Retinal pigment epithelial cell (primary cell): ENCODE data around the gene SSC5D.

Experiments
- DNase-seq: peaks from one replicate; pipeline ENCODE4 v3.0.0-alpha.2; 2010; ENCODE audit warnings: low read depth
- H3K4me3 ChIP-seq: 2 replicates; pipeline ENCODE4 v1.5.1; 2011; ENCODE audit warnings: mild to moderate bottlenecking, low read length, control low read depth, moderate library complexity
- TF ChIP-seq, protein P1 (sequence below): conservative IDR thresholded peaks from 2 replicates; pipeline ENCODE4 v1.5.1; 2011; ENCODE audit warnings: low read depth, low read length, control low read depth, inconsistent platforms

The SSC5D gene

GRCh38 chr19:55520691-55521292, 32.6 kb downstream of the SSC5D start:
- TF ChIP-seq, protein P1, sequence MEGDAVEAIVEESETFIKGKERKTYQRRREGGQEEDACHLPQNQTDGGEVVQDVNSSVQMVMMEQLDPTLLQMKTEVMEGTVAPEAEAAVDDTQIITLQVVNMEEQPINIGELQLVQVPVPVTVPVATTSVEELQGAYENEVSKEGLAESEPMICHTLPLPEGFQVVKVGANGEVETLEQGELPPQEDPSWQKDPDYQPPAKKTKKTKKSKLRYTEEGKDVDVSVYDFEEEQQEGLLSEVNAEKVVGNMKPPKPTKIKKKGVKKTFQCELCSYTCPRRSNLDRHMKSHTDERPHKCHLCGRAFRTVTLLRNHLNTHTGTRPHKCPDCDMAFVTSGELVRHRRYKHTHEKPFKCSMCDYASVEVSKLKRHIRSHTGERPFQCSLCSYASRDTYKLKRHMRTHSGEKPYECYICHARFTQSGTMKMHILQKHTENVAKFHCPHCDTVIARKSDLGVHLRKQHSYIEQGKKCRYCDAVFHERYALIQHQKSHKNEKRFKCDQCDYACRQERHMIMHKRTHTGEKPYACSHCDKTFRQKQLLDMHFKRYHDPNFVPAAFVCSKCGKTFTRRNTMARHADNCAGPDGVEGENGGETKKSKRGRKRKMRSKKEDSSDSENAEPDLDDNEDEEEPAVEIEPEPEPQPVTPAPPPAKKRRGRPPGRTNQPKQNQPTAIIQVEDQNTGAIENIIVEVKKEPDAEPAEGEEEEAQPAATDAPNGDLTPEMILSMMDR, result no peak
- no peak overlapping the region for H3K4me3 ChIP-seq
- DNase-seq, result no peak

GRCh38 chr19:55525289-55526101, 37.3 kb downstream of the SSC5D start:
- TF ChIP-seq, protein P1, result no peak
- no peak overlapping the region for H3K4me3 ChIP-seq
- no peak for DNase-seq

- H3K4me3 ChIP-seq, result no peak overlapping the region
- TF ChIP-seq, protein P1, result no peak
- no peak for DNase-seq
Measured at GRCh38 chr19:55526216-55527196, 38.3 kb downstream of the SSC5D start.

DNA sequence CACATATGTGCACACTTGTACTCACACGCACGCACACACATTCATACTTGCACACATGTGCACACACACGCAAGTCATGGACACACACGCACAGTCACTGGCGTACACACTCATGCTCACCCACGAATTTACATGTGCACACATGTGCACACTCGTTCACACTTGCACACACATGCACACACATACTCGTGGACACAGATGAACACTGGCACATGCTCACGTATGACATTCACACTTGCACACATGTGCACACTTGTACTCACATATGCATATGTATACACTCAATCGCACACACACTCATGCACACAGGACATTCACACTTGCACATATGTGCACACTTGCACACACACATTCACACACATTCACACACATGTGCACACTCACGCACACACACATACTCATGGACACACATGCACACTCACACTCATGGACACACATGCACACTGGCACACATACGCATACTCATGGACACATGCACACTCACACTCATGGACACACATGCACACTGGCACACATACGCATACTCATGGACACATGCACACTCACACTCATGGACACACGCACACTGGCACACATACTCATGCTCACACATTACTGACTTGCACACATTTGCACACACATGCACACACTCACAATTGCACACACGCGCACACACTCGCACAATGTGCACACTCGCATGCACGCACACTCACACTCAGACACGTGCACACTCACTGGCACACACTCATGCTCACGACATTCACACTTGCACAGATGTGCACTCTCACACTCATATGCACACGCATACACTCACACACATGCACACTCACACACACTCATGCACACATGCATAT, 39.2 kb downstream of the SSC5D start:
- TF ChIP-seq, protein P1, result no peak
- H3K4me3 ChIP-seq, result no peak overlapping the region
- DNase-seq, result no peak

GRCh38 chr19:55528030-55528803, 40.0 kb downstream of the SSC5D start:
- no peak for DNase-seq
- no peak overlapping the region for H3K4me3 ChIP-seq
- TF ChIP-seq, protein P1, result no peak
